Motor neuron (in vitro differentiated cells): ENCODE results near the gene SMARCD1. TPM values are rescaled to one million over a fixed set of nuclear protein-coding genes. Genes with fewer than 3 reads are reported as not detected.

Source experiments
- ATAC-seq, 8 experiments: fragments of 200-7000 bp; cut with Tn5 transposase; replicated peaks in 6 of 8; 2 replicates each; pipeline ENCODE4 v1.8.0; 2021; ENCODE audit warnings: mild to moderate bottlenecking in 8 of 8, moderate library complexity in 8 of 8
- H3K27ac ChIP-seq, 2 donors: fragments of 250-450 bp; sonication (Bioruptor Pico); 2 replicates each; pipeline ENCODE4 v1.9.0; 2021; ENCODE audit warnings: antibody characterized with exemption in 2 of 2, mild to moderate bottlenecking in 2 of 2, moderate library complexity in 1 of 2
- H3K4me1 ChIP-seq, 2 donors: fragments of 250-450 bp; sonication (Bioruptor Pico); replicated peaks in 1 of 2; 2 replicates each; pipeline ENCODE4 v1.6.1; 2021; ENCODE audit warnings: antibody characterized with exemption in 2 of 2, mild to moderate bottlenecking in 2 of 2, moderate library complexity in 1 of 2
- H3K4me3 ChIP-seq, 5 donors: fragments of 250-450 bp; sonication (Bioruptor Pico); 2 replicates each; pipeline ENCODE4 v1.9.0; 2021; ENCODE audit warnings: antibody characterized with exemption in 5 of 5, mild to moderate bottlenecking in 5 of 5, moderate library complexity in 4 of 5
- WGBS, 10 experiments: fragments of 450-650 bp; shearing (Covaris generic); methylation state at CpG; one replicate each; pipeline ENCODE4 v1.0.0; 2022; 5-methylcytosine and 5-hydroxymethylcytosine counted together
- in situ Hi-C, 9 experiments: fragments of 400-800 bp; cut with MboI; loops; one replicate each; pipeline ENCODE4 v1.15.0; 2021; ENCODE audit warnings: low sequenced_read_pairs in 9 of 9, low pct_unique_long_range_greater_than_20kb in 2 of 9; ENCODE audit not compliant: unreplicated experiment in 9 of 9
- total RNA-seq, 8 experiments: library from RNA; unstranded; fragments of 300-600 nt; gene quantifications; 2 replicates each; pipeline versions ENCODE4 v1.2.3 to v1.2.4, GENCODE V29; 2022

SMARCD1 gene
- total RNA-seq, 8 experiments from 2014 or later, result 18.1 to 117 (median 65.4) TPM

GRCh38 chr12:50058743-50059312 is 26.3 kb upstream of the SMARCD1 start:
- Histone ChIP-seq H3K4me3 (no peak overlapping the region), H3K4me1 (peaks cover 14 to 18% of the 10 kb centered on the region in 2 donors)

GRCh38 chr12:50059440-50060119 is 25.6 kb upstream of the SMARCD1 start:
- WGBS, 10 experiments, result 69 to 100% (median 73%) methylated on average over 1 to 4 of the region's 12 CpGs; no CpG with 5 or more reads in 5 of the 10 experiments
- Histone ChIP-seq H3K4me1 (peaks cover 14 to 18% of the 10 kb centered on the region in 2 donors), H3K27ac (no peak overlapping the region), H3K4me3 (no peak overlapping the region)
- no peak for ATAC-seq
- in situ Hi-C loops, result loop anchor here in 7 of 9 experiments (5.0 to 25.0 kb wide), 5 partner anchors 85 to 197 kb away; partner anchors contain the start of genes AQP6 (in 5 of the 7), AQP5 (in 4 of the 7) and AQP2 (in 3 of the 7)

More at GRCh38 chr12:50058743-50059312, 26.3 kb upstream of the SMARCD1 start:
- no peak for ATAC-seq
- no peak overlapping the region for H3K27ac ChIP-seq
- in situ Hi-C loops, result loop anchor here in 7 of 9 experiments (5.0 to 25.0 kb wide), 5 partner anchors 84 to 197 kb away; partner anchors contain the start of genes AQP6 (in 5 of the 7), AQP5 (in 4 of the 7) and AQP2 (in 3 of the 7)
- WGBS, 10 experiments, result 80 to 100% (median 100%) methylated on average over 1 to 5 of the region's 15 CpGs; no CpG with 5 or more reads in 5 of the 10 experiments

DNA sequence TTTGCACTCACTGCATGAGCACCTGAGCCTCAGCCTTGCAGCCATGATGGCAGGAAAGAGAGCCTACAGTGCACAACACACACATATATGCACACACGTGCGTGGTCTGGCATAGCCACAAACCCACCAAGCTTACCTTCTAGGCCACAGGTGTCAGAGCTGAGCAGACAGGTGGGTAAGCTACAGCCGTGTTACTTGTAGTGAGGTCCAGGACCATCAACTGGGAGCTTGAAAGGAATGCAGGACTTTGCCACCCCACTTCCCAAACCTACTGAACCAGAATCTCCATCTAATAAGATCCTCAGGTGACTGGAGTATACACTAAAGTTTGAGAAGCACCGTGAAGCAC is 25.0 kb upstream of the SMARCD1 start:
- H3K27ac ChIP-seq, result no peak overlapping the region
- in situ Hi-C loops, result loop anchor here in 4 of 9 experiments (25.0 kb wide), 2 partner anchors 98 to 198 kb away; partner anchors contain the start of genes AQP2 (in 3 of the 4), AQP5 (in 3 of the 4) and AQP6 (in 3 of the 4)
- no peak overlapping the region for H3K4me3 ChIP-seq
- peaks cover 14 to 18% of the 10 kb centered on the region in 2 donors for H3K4me1 ChIP-seq
- no peak for ATAC-seq
- WGBS, 10 experiments, result 0 to 80% (median 67%) methylated on average over 1 to 3 of the region's 4 CpGs; no CpG with 5 or more reads in 7 of the 10 experiments

DNA sequence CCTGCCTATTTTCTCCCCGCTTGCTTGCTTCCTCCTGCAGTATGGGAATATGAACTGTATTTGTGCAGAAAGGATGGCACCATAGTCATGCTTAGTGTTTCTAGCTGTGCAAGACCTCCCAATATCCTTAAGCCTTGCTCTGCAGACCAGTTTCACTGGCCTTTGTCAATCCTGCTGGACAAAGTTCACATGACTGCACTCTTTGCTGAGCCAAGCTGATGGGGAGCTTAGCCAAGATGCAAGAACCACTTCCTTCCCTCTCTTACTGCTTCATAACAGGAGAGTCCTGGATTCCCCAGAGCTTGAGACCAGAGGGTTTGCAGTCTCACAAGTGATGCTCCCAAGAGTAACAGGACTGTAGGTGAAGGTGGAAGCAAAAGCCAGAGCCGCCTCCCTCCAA is 24.0 kb upstream of the SMARCD1 start:
- Histone ChIP-seq H3K4me3 (no peak overlapping the region), H3K4me1 (peaks cover 13% of the 10 kb centered on the region in 2 donors), H3K27ac (no peak overlapping the region)
- in situ Hi-C loops, result loop anchor here in 4 of 9 experiments (25.0 kb wide), 2 partner anchors 99 to 199 kb away; partner anchors contain the start of genes AQP2 (in 3 of the 4), AQP5 (in 3 of the 4) and AQP6 (in 3 of the 4)
- WGBS, 10 experiments, result 60 to 100% (median 88%) methylated on average over 1 to 2 of the region's 2 CpGs; no CpG with 5 or more reads in 3 of the 10 experiments
- ATAC-seq, result no peak

- WGBS, 10 experiments, result 47 to 83% (median 50%) methylated on average over 1 to 3 of the region's 6 CpGs; no CpG with 5 or more reads in 7 of the 10 experiments
- ATAC-seq, result no peak
- no peak overlapping the region for H3K27ac ChIP-seq
Observed at GRCh38 chr12:50061946-50062686, 23.0 kb upstream of the SMARCD1 start.

GRCh38 chr12:50062728-50063460 is 22.2 kb upstream of the SMARCD1 start:
- 96% methylated on average over 3 of the region's 5 CpGs; no CpG with 5 or more reads in 9 of the 10 experiments for WGBS, 10 experiments
- Histone ChIP-seq H3K4me1 (peaks cover 5 to 6% of the 10 kb centered on the region in 2 donors), H3K4me3 (no peak overlapping the region), H3K27ac (no peak overlapping the region)
- peak in 6 of 8 experiments; percentile 35 to 69 (median 49) for ATAC-seq
- in situ Hi-C loops, result loop anchor here in 4 of 9 experiments (25.0 kb wide), 2 partner anchors 101 to 201 kb away; partner anchors contain the start of genes AQP2 (in 3 of the 4), AQP5 (in 3 of the 4) and AQP6 (in 3 of the 4)

More at GRCh38 chr12:50061946-50062686, 23.0 kb upstream of the SMARCD1 start:
- in situ Hi-C loops, result loop anchor here in 4 of 9 experiments (25.0 kb wide), 2 partner anchors 100 to 200 kb away; partner anchors contain the start of genes AQP2 (in 3 of the 4), AQP5 (in 3 of the 4) and AQP6 (in 3 of the 4)
- H3K4me1 ChIP-seq, result peaks cover 5 to 6% of the 10 kb centered on the region in 2 donors
- no peak overlapping the region for H3K4me3 ChIP-seq

- in situ Hi-C loops, result loop anchor here in 4 of 9 experiments (25.0 kb wide), 2 partner anchors 104 to 204 kb away; partner anchors contain the start of genes AQP2 (in 3 of the 4), AQP5 (in 3 of the 4) and AQP6 (in 3 of the 4)
- Histone ChIP-seq H3K4me3 (no peak overlapping the region), H3K4me1 (peaks cover 3% of the 10 kb centered on the region in 2 donors), H3K27ac (no peak overlapping the region)
- WGBS, 10 experiments, result 0 to 100% (median 69%) methylated on average over 1 to 3 of the region's 3 CpGs; no CpG with 5 or more reads in 2 of the 10 experiments
- no peak for ATAC-seq
Observed at GRCh38 chr12:50065726-50066310, 19.3 kb upstream of the SMARCD1 start.

- Histone ChIP-seq H3K4me3 (no peak overlapping the region), H3K4me1 (peaks cover 3% of the 10 kb centered on the region in 2 donors), H3K27ac (no peak overlapping the region)
- WGBS, 10 experiments, result 51 to 82% (median 69%) methylated on average over 2 to 5 of the region's 5 CpGs; no CpG with 5 or more reads in 4 of the 10 experiments
- in situ Hi-C loops, result loop anchor here in 4 of 9 experiments (25.0 kb wide), 2 partner anchors 104 to 204 kb away; partner anchors contain the start of genes AQP2 (in 3 of the 4), AQP5 (in 3 of the 4) and AQP6 (in 3 of the 4)
- ATAC-seq, result peak in 2 of 8 experiments; percentile 30 to 35
Observed at GRCh38 chr12:50066402-50066801, 18.7 kb upstream of the SMARCD1 start.

DNA sequence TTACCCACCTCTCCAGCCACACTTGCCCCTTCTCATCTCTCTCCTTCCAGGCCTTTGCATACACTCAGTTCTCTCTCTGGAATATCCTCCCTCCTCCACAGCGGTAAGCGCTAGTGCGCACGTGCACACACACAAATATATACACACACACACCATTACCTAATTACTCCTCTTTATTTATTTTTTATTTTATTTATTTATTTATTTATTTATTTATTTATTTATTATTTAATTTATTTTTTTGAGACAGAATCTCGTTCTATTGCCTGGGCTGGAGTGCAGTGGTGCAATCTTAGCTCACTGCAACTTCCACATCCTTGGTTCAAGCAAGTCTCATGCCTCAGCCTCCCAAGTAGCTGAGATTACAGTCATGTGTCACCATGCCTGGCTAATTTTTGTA is 16.1 kb upstream of the SMARCD1 start:
- in situ Hi-C loops, result loop anchor here in 4 of 9 experiments (25.0 kb wide), 2 partner anchors 107 to 207 kb away; partner anchors contain the start of genes AQP2 (in 3 of the 4), AQP5 (in 3 of the 4) and AQP6 (in 3 of the 4)
- no peak for ATAC-seq
- Histone ChIP-seq H3K4me3 (no peak overlapping the region), H3K4me1 (peaks cover 3% of the 10 kb centered on the region in 2 donors), H3K27ac (no peak overlapping the region)
- WGBS, 10 experiments, result 83 to 100% (median 96%) methylated on average over 3 to 5 of the region's 5 CpGs; no CpG with 5 or more reads in 2 of the 10 experiments

DNA sequence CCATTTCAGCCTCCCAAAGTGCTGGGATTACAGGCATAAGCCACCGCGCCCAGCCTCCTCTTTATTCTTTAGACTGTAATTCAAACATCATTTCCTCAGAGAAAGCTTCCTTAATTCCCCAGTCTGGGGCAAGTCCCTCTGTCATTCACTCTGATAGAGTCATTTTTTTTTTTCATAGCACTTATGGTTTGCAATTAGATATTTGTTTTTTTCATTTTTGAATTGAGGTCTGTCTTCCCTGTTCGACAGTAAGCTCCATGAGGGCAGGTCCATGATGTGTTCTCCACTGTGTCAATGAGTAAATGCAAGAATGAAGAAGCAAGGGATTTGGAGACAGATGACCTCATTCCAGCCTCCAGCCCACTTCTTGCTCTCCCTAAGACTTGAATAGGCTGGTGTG is 15.6 kb upstream of the SMARCD1 start:
- no peak for ATAC-seq
- Histone ChIP-seq H3K4me3 (no peak overlapping the region), H3K4me1 (peaks cover 3% of the 10 kb centered on the region in 2 donors), H3K27ac (no peak overlapping the region)
- 81 to 100% (median 100%) methylated on average over 1 to 3 of the region's 3 CpGs for WGBS, 10 experiments
- in situ Hi-C loops, result loop anchor here in 4 of 9 experiments (25.0 kb wide), 2 partner anchors 107 to 207 kb away; partner anchors contain the start of genes AQP2 (in 3 of the 4), AQP5 (in 3 of the 4) and AQP6 (in 3 of the 4)
